ENCODE results near the gene BPIFB4. TPM values are rescaled to one million over a fixed set of nuclear protein-coding genes. Genes with fewer than 3 reads are reported as not detected.

Gene BPIFB4
- polyA plus RNA-seq, 1 donor = not detected

GRCh38 chr20:33061658-33062028, 17.8 kb upstream of the BPIFB4 start:
- DNase-seq = no peak

DNA sequence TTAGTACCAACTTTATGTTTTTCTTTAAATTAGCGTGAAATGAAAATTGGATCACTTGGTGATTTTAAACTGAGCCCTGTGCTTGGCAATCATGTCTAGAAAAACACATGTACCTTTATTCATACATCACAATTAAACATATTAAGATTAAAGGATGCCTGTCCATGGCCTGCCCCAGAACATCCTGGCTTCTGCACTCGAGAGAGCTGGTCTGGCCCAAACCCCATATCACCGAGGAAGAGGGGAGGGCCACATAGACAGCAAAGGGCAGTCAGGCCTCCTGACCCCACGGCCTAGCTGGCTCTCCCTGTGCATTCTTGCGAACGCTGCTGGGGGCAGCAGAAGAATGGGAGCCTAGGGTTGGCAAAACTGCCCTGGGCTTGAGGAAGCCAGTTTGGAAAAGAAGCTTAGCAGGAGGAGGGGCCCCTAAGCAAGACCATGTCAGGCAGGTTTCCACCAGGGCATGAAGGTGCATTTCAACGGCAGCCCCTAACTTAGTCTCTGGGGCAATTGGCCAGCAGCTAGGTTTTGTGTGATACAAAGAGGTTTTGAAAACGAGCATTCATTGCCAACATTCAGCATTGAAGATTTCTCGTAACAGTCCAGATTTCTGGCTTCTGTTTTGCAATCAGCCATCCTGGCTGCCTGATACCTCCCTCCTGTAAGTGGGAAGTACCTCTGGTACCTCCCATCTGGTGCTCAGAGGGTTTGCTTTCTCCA, 17.2 kb upstream of the BPIFB4 start:
- no peak for DNase-seq

DNA sequence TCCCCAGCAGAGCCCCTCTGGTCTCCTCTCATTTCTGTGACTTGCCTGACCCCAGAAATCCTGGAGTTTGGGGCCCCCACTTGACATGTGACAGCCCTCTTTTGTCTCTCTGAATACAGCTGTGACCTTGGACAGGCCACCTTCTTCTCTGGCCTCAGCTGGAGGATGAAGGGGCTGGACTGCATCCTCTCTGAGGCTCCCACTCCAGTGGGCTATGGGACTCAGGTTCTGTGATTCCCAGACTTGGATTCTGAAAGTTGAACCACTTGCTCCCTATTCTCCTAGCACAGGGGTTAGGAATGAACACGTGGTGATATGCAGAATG, 16.7 kb upstream of the BPIFB4 start:
- DNase-seq = no peak

- no peak for DNase-seq
Measured at GRCh38 chr20:33063271-33063670, 16.2 kb upstream of the BPIFB4 start.

DNA sequence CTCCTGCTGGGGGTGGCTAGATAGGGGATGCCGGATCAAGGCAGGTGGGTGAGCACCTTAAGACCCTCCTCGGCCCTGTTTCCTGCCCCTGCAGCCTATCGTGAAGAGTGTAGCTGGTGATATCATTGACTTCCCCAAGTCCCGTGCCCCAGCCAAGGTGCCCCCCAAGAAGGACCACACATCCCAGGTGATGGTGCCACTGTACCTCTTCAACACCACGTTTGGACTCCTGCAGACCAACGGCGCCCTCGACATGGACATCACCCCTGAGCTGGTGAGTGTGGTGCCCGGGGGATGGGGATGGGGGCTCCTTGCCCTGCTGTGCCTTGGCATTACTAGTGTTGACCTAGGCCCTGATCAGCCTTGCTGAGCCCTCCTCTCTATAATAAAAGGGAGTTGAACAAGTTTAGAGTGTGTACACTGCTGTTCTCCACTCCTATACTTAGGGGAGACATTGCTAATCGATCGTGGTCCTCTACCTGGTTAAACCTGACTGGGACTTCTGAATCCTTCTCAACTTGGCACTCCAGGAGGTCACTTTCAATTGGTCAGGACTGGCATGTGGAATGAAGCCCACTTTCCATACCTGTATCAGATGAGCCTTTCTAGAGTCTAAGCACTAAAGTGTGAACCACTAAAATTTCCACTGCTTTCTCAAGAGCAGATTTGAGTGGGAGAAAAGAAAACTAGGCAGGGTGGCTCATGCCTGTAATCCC, 14.7 kb upstream of the BPIFB4 start:
- no peak for DNase-seq

DNA sequence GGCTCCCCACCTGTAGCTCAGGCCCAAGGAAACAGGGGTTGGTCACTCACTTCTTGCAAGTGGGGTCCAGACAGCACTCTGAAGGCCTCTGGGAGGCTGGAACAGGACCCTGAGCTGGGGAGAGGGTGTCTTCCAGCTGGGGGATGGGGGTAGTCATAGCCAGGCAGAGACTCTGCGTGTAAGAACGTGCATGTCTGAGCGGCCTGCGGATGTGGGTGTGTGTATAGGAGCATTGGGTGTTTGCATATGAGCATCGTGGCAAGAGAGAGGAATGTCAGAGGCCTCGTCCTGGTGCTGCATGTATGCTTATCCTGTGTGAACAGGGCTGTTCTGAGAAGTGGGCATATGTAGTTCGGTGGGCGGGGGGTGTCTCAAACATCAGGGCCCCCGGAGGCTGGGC, 13.7 kb upstream of the BPIFB4 start:
- no peak for DNase-seq

DNA sequence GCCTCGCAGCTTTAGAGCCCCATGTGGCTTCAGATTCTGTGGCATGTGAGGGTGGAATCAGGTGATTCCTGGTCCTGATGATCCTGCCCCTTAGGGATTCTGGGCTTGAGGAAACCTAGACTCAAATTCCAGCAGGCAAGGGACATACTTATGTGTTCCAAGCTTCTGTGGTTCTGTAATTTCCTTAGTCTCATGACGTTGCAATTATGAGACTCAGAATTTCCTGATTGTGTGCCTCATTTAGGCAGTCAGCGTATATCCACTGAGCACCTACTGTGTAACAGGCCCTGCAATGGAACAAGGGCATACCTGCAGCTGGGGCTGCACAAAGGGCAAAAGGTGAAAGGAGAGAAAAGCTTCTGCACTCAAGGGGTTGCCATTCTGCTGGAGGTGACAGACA, 11.6 kb upstream of the BPIFB4 start:
- DNase-seq = no peak

DNA sequence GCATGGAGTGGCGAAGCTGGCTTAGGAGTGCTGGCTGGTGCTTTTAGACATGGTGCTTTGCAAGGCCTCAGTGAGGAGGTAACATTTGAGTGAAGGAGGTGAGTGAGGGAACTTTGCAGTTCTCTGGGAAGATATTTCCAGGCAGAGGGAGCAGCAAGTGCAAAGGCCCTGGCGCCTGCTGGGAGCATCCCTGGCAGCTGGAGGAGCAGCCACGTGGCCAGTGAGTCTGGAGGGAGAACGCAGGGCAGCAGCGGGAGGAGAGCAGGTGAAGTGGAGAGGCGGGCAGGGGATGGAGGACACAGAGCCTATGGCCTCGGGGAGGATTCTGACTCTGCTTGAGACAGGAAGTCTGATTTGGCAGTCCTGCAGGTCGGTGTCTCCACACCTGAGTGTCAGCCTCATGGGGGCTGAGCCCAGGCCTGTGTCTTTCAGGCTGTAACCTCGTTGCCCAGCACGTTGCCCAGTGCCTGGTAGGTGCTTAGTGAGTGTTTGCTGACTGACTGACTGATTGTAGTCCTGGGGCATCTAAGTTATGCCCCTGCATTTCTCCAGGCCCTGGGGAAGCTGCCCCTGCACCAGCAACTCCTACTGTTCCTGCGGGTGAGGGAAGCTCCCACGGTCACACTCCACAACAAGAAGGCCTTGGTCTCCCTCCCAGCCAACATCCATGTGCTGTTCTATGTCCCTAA, 11.0 kb upstream of the BPIFB4 start:
- no peak for DNase-seq

DNA sequence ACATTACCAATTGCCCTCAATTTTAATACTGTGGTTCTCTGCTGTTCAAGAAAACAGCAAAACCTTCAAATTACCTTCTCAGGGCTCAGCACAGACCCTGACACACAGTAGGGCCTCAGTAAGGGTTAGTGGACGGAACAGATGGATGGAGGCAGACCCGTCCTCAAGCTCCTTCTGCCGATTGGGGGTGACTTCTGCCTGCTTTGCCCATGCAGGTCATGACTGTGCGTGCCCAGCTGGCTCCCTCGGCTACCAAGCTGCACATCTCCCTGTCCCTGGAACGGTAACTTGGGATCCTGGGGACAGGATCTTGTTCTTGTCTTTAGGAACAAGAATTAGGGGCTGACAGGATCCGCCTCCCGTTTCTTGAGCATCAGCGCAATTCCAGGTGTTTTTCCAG, 9.8 kb upstream of the BPIFB4 start:
- no peak for DNase-seq

DNA sequence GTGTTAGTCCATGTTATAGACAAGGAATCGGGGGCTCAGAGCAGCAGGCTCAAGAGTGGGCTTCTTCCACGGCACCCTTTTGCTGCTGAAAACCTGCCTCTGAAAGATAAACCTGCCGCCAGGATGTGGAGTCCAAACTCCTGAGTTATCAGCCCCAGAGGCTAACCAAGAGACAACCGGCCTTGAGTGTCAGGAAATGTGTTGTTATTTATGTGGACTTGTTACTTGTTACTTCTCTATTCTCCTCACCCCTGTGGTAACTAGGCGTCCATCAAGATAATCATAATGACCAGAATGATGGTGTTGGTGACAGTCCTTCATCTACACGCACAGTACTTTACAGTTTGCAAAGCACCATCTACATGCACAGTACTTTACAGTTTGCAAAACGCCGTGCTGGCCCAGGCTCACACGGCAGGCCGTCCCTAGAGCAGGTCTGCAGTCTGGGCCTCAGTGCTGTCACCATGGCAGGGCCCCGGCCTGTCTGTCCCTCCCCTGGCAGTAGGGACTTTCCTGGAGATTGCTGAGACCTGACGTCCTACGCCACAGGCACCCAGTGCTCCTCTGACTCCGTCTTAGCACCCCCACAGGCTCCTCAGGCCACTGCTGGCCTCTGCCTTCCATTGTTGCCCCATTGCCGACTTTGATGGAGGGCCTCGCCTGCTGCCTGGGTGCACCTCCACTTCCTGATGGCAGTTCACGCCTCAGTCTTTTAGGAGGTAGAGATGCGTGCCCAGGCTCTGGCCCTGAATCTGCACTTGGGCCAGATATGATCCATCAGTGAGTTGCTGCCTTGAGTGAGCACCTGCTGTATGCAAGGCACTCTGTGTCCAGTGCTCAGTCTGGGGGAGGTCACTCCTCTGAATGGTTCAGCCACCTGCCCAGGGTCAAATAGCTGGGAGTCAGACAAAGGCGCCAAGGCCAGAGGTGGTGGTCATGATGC, 9.1 kb upstream of the BPIFB4 start:
- no peak for DNase-seq

DNA sequence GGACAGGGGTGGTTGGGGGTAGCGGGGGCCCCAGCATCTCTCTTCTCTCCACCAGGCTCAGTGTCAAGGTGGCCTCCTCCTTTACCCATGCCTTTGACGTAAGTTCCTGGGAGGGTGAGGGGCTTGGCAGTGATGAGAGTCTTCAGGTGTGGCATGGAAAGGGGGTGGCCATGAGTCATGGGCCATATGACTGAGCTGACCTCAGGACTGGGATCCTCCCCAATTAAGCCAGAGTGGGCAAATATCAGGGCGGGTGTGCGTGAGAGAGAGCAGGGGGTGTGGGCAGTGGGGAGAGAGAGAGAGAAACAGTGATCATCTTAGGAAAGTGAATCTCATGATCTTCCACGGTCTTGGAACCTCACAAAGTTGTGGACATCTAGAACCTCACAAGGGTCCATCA, 8.2 kb upstream of the BPIFB4 start:
- DNase-seq = no peak

- DNase-seq = no peak
Measured at GRCh38 chr20:33072362-33072761, 7.1 kb upstream of the BPIFB4 start.

- no peak for DNase-seq
Measured at GRCh38 chr20:33072813-33073212, 6.6 kb upstream of the BPIFB4 start.

DNA sequence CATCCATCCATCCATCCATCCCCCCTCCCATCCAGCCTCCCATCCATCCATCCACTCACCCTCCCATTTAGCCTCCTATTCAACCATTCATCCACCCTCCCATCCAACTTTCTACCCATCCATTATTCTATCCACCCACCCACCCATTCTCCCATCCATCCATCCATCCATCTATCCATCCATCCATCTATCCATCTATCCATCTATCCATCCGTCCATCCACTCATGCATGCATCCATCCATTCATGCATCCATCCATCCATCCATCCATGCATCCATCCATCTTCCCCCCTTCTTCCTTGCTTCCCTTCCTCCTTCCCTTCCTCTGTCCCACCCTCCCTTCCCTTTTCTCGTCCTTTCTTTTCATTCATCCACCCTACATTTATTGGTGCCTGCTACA, 4.8 kb upstream of the BPIFB4 start:
- no peak for DNase-seq

GRCh38 chr20:33075281-33075680, 4.2 kb upstream of the BPIFB4 start:
- DNase-seq = no peak

GRCh38 chr20:33076662-33077372, 2.6 kb upstream of the BPIFB4 start:
- no peak for DNase-seq

DNA sequence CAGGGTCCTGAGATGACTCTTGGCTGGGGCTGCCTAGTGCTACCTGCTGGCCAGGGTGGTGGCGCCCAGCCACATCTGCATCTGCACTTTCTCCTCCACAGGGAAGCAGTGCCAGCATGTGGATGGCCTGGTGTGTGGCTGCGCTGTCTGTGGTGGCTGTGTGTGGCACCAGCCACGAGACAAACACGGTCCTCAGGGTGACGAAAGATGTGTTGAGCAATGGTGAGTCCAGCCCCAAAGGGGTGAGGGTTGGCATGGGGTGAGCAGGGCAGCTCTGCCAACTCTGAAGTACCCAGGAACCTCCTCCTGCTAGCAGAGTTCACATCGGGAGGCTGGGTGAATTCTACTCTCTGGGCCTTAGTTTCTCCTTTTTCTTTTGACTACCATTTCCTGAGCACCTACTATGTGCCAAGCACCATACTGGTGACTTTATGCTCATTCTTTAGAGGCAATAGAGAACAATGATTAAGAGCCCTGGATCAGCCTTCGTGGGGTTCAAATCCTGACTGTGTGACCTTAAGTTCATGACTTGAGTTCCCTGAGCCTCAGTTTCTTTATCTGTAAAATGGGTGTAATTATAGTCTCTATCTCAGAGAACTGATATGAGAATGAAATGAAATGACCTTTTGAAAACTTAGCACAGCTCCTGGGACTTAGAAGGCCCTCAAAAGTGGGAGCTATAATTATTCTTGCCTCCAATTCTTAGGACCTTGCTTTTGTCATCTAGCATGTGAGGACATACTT, 2.1 kb downstream of the BPIFB4 start:
- DNase-seq = no peak

GRCh38 chr20:33082546-33082945, 3.1 kb downstream of the BPIFB4 start:
- no peak for DNase-seq

GRCh38 chr20:33083544-33084340, 4.3 kb downstream of the BPIFB4 start:
- no peak for DNase-seq

GRCh38 chr20:33084722-33085121, 5.3 kb downstream of the BPIFB4 start:
- no peak for DNase-seq
